B cell (primary cell): ENCODE data around the gene CAMTA1.

Experiments
- EZH2 ChIP-seq: IDR thresholded peaks from 2 replicates; pipeline ENCODE4 v1.6.1; 2012; ENCODE audit warnings: borderline replicate concordance, low read depth, mild to moderate bottlenecking, moderate library complexity, low read length; ENCODE audit not compliant: insufficient read depth, poor library complexity, severe bottlenecking
- TF ChIP-seq, protein P1 (sequence below): fragments of 200-600 bp; IDR thresholded peaks from one replicate; pipeline ENCODE4 v1.8.0; 2022; ENCODE audit warnings: antibody characterized with exemption, mild to moderate bottlenecking

DNA sequence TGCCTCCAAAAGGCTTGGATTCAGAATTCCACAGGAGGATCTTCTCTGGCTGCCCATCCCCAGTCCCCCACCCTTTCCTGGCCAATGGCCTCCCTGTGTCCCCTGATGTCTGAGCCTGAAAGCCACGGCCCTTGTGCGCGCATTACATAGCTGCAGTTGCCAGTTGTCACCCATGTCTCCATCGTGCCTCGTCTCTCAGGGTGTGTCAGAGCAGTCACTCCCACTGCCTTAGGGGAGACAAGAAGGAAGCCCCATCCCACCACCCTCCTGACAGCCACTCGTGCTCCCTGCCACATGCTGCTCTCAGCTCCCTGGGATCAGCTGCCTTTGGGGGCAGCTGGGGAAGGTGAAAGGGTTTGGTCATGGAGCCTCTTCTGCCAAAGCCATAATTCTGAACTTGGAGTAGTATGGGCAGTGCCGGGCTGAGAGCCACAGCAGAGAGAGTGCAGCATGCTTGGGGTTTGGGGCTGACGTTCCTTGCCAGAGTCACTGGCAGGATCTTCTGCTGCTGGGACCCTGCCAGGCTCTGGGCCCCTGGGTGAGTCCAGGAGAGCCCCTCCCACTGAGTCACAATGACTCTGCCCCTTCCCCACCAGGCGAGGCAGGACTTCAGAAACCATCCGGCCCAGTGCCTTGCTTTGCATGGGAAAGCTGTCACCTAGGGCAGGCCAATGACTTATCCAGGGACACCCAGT lies 700.0 kb downstream of the CAMTA1 start:
- TF ChIP-seq EZH2: no peak
- TF ChIP-seq, protein P1, sequence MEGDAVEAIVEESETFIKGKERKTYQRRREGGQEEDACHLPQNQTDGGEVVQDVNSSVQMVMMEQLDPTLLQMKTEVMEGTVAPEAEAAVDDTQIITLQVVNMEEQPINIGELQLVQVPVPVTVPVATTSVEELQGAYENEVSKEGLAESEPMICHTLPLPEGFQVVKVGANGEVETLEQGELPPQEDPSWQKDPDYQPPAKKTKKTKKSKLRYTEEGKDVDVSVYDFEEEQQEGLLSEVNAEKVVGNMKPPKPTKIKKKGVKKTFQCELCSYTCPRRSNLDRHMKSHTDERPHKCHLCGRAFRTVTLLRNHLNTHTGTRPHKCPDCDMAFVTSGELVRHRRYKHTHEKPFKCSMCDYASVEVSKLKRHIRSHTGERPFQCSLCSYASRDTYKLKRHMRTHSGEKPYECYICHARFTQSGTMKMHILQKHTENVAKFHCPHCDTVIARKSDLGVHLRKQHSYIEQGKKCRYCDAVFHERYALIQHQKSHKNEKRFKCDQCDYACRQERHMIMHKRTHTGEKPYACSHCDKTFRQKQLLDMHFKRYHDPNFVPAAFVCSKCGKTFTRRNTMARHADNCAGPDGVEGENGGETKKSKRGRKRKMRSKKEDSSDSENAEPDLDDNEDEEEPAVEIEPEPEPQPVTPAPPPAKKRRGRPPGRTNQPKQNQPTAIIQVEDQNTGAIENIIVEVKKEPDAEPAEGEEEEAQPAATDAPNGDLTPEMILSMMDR: no peak
